Left cardiac atrium (tissue), 4 donors: ENCODE data around the gene ACTN4. TPM values are rescaled to one million over a fixed set of nuclear protein-coding genes. Genes with fewer than 3 reads are reported as not detected.

Experiments
- ATAC-seq, 2 donors: fragments of 200-7000 bp; cut with Tn5 transposase; one replicate each; pipeline ENCODE4 v1.9.1; 2020; ENCODE audit warnings: mild to moderate bottlenecking in 2 of 2, moderate library complexity in 2 of 2
- DNase-seq: peaks from one replicate; pipeline ENCODE4 v3.0.0-alpha.2; 2020
- intact Hi-C, 2 donors: fragments of 100-400 bp; cut with DNase I; formaldehyde crosslinking; loops; one replicate each; pipeline versions ENCODE4 v1.14.1 to v1.15.1; 2022 to 2023
- total RNA-seq, 2 donors: library from RNA; stranded (reverse); fragmentation: NEBNext Ultra II Directional; extraction: Animal tissue kit (Norgen Biotek cat#: 25700); gene quantifications; one replicate each; pipeline ENCODE4 v1.2.1, GENCODE V29; 2021
- donor health status: DM: no; HTN: yes; CAD: no.
- donor health status: DM: no; HTN: yes; CAD: no; lungs with severe emphysema.
- donor health status: DM: yes; HTN: yes; CAD: no.
- donor health status: Dilated cardiomyopathy.

ACTN4 gene
- total RNA-seq, 2 donors from 2014 or later: 160 to 333 TPM

DNA sequence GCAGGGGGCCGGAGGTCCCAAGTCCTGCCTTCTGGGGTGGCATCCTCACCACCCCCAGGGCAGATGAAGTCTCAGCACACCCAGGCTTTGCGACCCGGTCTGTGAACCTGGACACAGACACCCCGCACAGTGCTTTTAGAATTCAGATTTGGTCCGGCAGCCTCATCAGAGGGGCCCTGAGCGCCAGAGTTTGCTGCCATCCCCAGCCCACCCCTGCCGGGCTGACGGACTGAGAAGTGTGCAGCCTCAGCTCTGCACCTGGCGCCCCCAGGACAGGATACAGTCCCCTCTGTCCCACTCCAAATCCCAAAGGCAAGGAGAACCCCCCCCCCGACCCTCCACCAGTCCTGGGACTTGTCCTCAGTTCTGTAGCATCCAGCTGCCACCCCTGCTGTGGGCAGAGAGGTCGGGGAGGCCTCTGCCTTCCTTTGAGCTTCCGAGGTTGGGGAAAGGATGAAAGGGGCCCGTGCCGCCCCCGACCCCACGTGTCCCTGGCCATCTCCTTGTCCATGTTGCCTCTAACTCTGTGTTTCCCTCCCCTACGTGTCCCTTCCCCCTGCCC lies 79.9 kb downstream of the ACTN4 start:
- DNase-seq (peak; percentile 19), ATAC-seq (no peak)
- intact Hi-C loops: no loop called here

DNA sequence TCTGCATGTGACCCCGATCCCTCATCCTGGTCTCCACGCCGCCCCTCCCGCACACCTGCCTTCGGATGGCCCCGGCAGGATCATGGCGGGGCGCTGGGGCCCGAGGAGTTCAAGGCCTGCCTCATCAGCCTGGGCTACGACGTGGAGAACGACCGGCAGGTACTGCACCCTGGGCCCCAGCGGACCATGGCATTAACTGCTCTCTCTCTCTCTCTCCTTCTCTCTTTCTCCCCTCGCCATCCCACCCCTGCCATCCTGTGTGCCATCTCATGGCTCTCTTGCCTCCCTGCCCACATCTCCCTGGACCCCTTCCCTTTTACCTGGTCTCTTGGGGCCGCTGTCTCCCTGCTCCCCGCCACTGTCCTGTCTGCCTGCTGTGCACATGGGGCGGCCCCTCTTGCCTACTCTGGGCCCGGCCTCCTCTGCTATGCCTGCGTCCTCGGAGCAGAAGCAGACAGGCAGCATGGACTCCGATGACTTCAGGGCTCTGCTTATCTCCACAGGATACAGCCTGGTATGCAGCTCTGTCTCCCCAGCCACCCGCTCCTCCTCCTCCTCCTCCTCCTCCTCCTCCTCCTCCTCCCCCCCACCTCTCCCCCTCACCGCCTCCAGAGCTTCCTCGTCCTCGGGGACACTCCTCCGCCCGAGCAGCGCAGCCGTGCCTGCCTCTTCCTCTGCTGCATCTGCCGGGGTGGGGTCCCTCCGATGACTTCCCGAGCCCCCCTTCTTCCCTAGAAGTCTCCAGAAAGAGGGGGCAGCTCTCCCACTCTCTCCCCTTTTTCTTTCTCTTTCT lies 80.6 kb downstream of the ACTN4 start:
- peak; percentile 24 to 56 for ATAC-seq

GRCh38 chr19:38728752-38729541 lies 81.5 kb downstream of the ACTN4 start:
- ATAC-seq (no peak), DNase-seq (peak; percentile 34)
- intact Hi-C loops: no loop called here

More for the DNA sequence above, 80.6 kb downstream of the ACTN4 start:
- intact Hi-C loops: no loop called here
- DNase-seq: peak; percentile 61

- intact Hi-C loops: no loop called here
- DNase-seq (peak; percentile 82), ATAC-seq (peak; percentile 21 to 45)
Measured at GRCh38 chr19:38729653-38730469, 82.4 kb downstream of the ACTN4 start.

DNA sequence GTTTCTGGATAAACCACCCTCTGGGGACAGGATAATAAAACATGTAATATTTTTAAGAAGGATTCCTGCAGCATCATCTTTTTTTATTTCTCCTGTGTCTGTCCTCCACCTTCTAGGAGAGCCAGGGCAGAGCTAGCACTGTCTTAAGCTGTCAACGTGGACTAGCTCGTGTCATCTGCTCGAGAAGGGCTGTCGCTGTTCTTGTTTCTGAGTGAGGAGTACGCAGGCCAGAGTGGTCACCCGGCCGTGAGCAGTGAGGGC lies 83.0 kb downstream of the ACTN4 start:
- intact Hi-C loops: no loop called here
- DNase-seq (peak; percentile 26), ATAC-seq (no peak)

DNA sequence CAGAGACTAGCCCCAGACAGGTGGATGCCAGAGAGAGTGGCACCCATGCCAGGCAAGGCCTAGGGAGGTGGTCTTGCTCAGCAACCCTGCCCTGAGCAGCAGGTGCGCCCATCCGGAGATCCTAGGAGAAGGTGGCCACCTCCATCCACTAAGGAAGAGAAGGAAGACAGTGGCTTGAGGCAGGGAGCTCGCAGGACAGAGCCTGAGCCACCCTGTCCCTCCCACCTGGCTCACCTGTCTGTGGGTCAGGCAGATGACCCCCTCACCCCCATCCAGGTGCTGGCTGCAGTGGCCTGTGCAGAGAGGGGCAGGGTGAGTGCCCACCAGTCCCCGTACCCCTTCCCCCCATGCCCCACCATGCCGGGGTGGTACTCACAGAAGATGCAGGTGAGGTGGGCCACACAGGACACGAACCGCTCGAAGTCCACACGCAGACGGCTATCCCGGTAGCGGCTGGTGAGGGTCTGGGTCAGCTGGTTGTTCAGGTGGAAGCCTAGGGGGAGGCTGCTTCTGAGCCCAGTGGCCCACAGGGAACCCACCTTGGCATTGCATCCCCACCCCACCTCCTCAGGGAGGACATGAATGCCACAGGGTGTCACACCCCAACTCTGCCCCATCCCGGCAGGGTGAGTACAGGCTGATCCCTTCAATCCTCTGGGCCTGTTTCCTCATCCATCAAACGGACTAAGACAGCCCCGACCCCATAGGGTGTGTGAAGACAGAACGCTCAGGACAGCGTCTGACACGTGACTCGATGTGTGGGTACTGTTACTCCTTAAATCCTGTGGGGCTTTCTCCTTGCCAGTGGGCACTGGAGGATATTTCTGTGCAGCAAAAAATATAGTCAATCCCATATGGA lies 83.5 kb downstream of the ACTN4 start:
- ATAC-seq (no peak), DNase-seq (peak; percentile 19)
- intact Hi-C loops: no loop called here

DNA sequence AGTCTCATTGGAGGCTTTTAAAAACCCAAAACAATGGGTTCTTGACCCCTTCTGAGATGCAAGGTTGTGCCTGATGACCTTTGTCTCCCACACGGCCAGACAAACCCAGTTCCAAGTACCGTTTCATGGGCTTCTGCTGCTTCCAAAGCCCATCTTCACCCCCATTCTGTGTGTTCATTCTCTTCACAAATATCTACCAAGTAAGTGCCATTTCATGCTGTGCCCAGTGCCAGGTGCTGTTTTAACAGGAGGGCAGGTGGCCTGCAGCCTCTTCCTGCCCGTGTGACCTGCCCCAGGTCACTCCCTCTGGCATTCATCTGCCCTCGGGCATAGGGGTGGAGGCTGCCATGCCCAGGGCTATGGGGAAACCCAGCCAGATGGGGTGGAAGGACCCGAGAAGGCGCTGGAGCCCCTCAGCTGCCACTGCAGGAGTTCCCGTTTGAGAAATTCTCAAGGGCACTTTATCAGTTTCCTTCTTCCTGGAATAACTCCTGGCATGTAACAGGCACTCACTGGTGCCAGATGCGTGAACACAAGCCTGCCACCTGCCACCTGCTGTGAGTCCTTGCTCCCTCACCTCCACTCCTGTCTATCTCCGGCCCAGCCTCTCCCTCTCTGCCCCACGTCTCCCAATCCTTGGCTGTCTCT lies 84.3 kb downstream of the ACTN4 start:
- no peak for ATAC-seq

DNA sequence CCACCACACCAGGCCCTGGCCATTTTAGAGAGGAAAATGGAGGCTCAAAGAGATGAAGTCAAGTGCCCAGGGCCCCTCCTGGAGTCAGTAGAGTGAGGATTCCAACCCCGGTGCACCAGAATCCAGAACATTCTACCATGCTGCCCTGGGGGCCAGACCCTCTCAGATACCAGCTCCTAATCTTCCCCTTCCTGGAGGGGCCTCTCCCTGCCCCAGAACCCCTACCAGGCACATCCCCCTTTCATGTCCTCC lies 85.7 kb downstream of the ACTN4 start:
- intact Hi-C loops: no loop called here
- ATAC-seq: no peak
- DNase-seq: peak; percentile 17

More for the DNA sequence above, 84.3 kb downstream of the ACTN4 start:
- peak; percentile 20 for DNase-seq
- intact Hi-C loops: no loop called here

- intact Hi-C loops: no loop called here
- ATAC-seq (peak in 1 of 2 donors; percentile 2), DNase-seq (no peak)
Measured at GRCh38 chr19:38733493-38734175, 86.2 kb downstream of the ACTN4 start.

GRCh38 chr19:38734176-38734425 lies 86.7 kb downstream of the ACTN4 start:
- DNase-seq: no peak
- ATAC-seq: no peak
- intact Hi-C loops: no loop called here

GRCh38 chr19:38734426-38735256 lies 87.2 kb downstream of the ACTN4 start:
- DNase-seq (no peak), ATAC-seq (peak in 1 of 2 donors; percentile 3)
- intact Hi-C loops: no loop called here

GRCh38 chr19:38735257-38735686 lies 87.8 kb downstream of the ACTN4 start:
- no peak for ATAC-seq
- no peak for DNase-seq
- intact Hi-C loops: no loop called here

DNA sequence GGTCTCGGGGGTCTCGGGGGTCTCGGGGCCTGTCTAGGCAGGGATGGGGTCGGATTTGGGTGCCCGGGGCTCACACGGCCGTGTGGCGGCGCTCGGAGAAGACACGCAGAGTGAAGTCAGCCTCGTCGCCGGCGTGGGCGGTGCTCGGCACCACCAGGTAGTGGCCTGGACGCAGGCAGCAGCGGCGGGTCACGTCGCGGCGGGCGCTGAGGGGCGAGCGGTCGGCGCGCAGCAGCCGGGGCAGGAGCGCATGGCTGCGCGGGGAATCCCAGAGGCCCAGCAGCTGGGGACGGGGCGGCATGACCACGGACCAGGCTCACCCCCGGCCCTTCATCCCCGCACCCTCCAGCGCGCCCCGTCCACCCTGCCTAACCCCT lies 88.6 kb downstream of the ACTN4 start:
- DNase-seq (peak; percentile 59), ATAC-seq (peak; percentile 12)
- intact Hi-C loops: no loop called here

GRCh38 chr19:38736413-38737280 lies 89.2 kb downstream of the ACTN4 start:
- DNase-seq: peak; percentile 66
- peak; percentile 18 for ATAC-seq
- intact Hi-C loops: no loop called here

- DNase-seq (no peak), ATAC-seq (no peak)
- intact Hi-C loops: no loop called here
Measured at GRCh38 chr19:38737281-38737865, 89.9 kb downstream of the ACTN4 start.
